Tibial artery (tissue), 4 donors: Measurements from ENCODE around the gene RITA1.

Experiments used
- DNase-seq, 2 donors: peaks; one replicate each; pipeline ENCODE4 v3.0.0-alpha.2; 2019
- H3K27ac ChIP-seq, 2 donors: fragments of 200-600 bp; sonication (generic) in 1 of 2; 1 replicate in 1 of 2; 2 replicates in 1 of 2; pipeline ENCODE4 v1.5.1; 2018 to 2019; ENCODE audit warnings: mild to moderate bottlenecking in 1 of 2
- H3K27me3 ChIP-seq, 2 donors: fragments of 200-600 bp; sonication (generic) in 1 of 2; one replicate each; pipeline versions ENCODE4 v1.5.1 to v1.6.0; 2016 to 2019
- H3K36me3 ChIP-seq, 3 donors: fragments of 200-600 bp; sonication (generic) in 2 of 3; one replicate each; pipeline ENCODE4 v1.5.1; 2016 to 2019; ENCODE audit warnings: mild to moderate bottlenecking in 2 of 3
- H3K4me1 ChIP-seq, 4 donors: fragments of 200-600 bp; sonication (generic) in 2 of 4; 1 replicate in 3 of 4; 2 replicates in 1 of 4; pipeline ENCODE4 v1.5.1; 2016 to 2019
- H3K4me3 ChIP-seq, 2 donors: fragments of 200-600 bp; sonication (generic) in 1 of 2; 1 replicate in 1 of 2; 2 replicates in 1 of 2; pipeline ENCODE4 v1.5.1; 2018 to 2019; ENCODE audit warnings: mild to moderate bottlenecking in 2 of 2
- H3K9me3 ChIP-seq, 3 donors: fragments of 200-600 bp; sonication (generic) in 1 of 3; one replicate each; pipeline ENCODE4 v1.5.1; 2016 to 2019
- intact Hi-C: fragments of 100-400 bp; cut with DNase I; formaldehyde crosslinking; loops from one replicate; pipeline ENCODE4 v1.15.0; 2023; ENCODE audit warnings: low total_unique reads
- TF ChIP-seq, protein P1 (sequence below), 2 experiments: fragments of 200-600 bp in 1 of 2; fragments of 450-650 bp in 1 of 2; IDR thresholded peaks; one replicate each; pipeline ENCODE4 v1.5.1; 2017 to 2019; ENCODE audit warnings: antibody characterized with exemption in 2 of 2, mild to moderate bottlenecking in 1 of 2, moderate library complexity in 1 of 2

RITA1 gene

DNA sequence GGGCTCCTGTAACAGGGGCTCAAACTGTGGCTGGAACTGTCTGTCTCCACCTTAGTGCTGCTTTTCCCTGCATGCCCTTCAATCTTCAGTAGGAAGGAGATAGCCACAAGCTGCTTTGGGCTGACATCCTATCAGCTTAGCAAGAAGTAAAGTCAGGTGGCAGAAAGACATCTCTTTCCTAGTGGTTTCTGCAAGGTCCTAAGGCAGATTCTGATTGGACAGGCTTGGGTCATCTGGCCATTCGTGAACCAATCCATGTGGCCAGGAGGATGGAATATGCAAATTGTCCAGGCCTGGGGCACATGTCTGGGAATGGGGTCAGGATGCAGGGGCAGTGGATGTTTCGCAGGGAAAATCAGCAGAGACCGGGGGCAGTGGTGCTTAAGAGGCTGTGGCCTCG is 5.2 kb downstream of the RITA1 start:
- intact Hi-C loops: loop anchor here (5.0 to 10.0 kb wide), 2 partner anchors 82 to 144 kb away; partner anchors contain the start of gene SLC8B1

DNA sequence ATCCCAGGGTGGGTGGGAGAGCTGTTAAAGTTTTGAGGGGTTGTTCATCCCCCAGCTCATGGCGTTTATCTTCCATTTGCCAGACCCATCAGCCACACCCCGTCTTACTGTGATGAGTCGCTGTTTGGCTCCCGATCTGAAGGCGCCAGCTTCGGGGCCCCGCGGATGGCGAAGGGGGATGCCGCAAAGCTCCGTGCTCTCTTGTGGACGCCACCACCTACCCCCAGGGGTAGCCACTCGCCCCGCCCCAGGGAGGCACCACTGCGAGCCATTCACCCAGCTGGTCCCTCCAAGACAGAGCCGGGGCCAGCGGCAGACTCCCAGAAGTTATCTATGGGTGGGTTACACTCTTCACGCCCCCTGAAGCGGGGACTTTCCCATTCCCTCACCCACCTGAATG is 5.7 kb downstream of the RITA1 start:
- H3K27me3 ChIP-seq: no peaks in the 10 kb centered on the region
- intact Hi-C loops: loop anchor here (5.0 to 10.0 kb wide), 2 partner anchors 81 to 144 kb away; partner anchors contain the start of gene SLC8B1
- H3K9me3 ChIP-seq: no peaks in the 10 kb centered on the region
- H3K4me1 ChIP-seq: peaks cover 0 to 37% (median 25%) of the 10 kb centered on the region in 4 donors
- DNase-seq: no peak
- peaks cover 6 to 30% (median 7%) of the 10 kb centered on the region in 3 donors for H3K36me3 ChIP-seq
- TF ChIP-seq, protein P1, sequence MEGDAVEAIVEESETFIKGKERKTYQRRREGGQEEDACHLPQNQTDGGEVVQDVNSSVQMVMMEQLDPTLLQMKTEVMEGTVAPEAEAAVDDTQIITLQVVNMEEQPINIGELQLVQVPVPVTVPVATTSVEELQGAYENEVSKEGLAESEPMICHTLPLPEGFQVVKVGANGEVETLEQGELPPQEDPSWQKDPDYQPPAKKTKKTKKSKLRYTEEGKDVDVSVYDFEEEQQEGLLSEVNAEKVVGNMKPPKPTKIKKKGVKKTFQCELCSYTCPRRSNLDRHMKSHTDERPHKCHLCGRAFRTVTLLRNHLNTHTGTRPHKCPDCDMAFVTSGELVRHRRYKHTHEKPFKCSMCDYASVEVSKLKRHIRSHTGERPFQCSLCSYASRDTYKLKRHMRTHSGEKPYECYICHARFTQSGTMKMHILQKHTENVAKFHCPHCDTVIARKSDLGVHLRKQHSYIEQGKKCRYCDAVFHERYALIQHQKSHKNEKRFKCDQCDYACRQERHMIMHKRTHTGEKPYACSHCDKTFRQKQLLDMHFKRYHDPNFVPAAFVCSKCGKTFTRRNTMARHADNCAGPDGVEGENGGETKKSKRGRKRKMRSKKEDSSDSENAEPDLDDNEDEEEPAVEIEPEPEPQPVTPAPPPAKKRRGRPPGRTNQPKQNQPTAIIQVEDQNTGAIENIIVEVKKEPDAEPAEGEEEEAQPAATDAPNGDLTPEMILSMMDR (IDR thresholded peaks at IDR 0.05): no peak
- no peak overlapping the region for H3K4me3 ChIP-seq
- peak overlapping the region; percentile 12 to 67 for H3K27ac ChIP-seq

More for the DNA sequence above, 5.2 kb downstream of the RITA1 start:
- H3K4me1 ChIP-seq: peaks cover 0 to 39% (median 28%) of the 10 kb centered on the region in 4 donors
- H3K36me3 ChIP-seq: peaks cover 6 to 30% (median 7%) of the 10 kb centered on the region in 3 donors
- H3K27me3 ChIP-seq: no peaks in the 10 kb centered on the region
- DNase-seq: no peak
- no peak overlapping the region for H3K27ac ChIP-seq
- H3K9me3 ChIP-seq: no peaks in the 10 kb centered on the region
- TF ChIP-seq, protein P1 (IDR thresholded peaks at IDR 0.05): no peak
- no peak overlapping the region for H3K4me3 ChIP-seq

DNA sequence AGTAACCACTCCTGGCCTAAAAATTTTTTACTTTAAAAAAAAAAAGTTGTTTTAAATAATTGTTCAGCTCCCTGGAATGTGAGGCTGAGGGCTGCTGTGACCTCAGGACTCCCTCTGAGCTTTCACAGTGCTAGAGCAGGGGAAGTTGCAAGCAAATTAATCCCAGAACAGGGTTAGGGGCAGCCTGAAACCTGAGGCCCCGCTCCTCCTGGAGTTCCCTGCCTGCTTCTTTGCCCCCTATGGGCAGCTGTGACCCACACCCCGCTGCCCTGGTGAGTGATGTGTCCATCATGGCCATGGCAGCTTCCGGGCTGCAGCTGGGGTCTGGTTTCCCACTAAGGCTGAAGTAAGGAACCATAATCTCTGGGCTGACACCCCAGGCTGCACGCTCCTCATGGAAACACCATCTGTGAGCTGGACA is 9.5 kb downstream of the RITA1 start:
- H3K4me1 ChIP-seq: peaks cover 0 to 31% (median 15%) of the 10 kb centered on the region in 4 donors
- no peaks in the 10 kb centered on the region for H3K9me3 ChIP-seq
- peak overlapping the region; percentile 39 to 67 for H3K27ac ChIP-seq
- TF ChIP-seq, protein P1 (IDR thresholded peaks at IDR 0.05): no peak
- H3K36me3 ChIP-seq: peaks cover 6 to 26% (median 7%) of the 10 kb centered on the region in 3 donors
- intact Hi-C loops: loop anchor here (5.0 to 10.0 kb wide), 3 partner anchors 77 to 162 kb away; partner anchors contain the start of genes PLBD2 and SLC8B1
- DNase-seq: no peak
- H3K4me3 ChIP-seq: no peak overlapping the region
- no peaks in the 10 kb centered on the region for H3K27me3 ChIP-seq

DNA sequence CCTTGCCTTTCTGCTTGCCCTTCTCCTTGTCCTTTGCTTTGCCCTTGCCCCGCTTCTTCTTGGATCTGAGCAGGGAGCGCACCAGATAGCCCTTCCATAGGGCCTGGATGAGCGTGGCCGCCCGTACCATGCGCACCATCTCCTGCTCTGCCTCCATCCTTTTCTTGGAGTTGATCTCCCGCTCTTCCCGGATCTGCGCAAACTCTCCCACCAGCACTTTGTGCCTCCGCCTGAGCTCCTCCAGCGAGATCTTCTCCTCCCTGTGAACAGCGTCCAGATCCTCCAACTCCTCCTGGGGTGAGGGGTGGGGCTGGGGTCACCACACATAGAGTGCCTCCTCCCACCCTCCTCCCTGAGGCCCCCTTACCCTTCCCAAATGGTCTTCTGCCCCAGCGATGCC is 10.1 kb downstream of the RITA1 start:
- H3K4me3 ChIP-seq: no peak overlapping the region

DNA sequence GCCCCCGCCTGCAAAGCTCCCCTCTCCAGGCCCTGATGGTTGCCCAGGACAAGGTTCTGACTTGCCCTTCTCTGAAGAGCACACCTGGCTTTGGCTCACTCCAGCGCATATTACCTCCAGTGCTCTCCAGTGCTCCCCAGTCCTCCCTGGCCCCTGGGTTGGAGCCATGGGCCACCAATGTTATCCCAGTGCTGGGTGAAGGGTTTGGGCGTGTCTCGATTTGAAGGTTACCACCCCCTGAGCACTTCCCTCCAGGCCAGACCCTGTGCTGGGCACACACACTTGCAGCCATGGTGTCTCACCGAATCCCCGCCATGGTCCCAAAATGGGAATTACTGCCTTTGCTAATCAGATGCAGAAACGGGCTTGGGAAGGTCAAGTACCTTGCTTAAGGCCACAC is 11.1 kb downstream of the RITA1 start:
- intact Hi-C loops: loop anchor here (5.0 to 10.0 kb wide), 2 partner anchors 138 to 161 kb away; partner anchors contain the start of genes PLBD2 and SLC8B1
- H3K9me3 ChIP-seq: no peaks in the 10 kb centered on the region
- TF ChIP-seq, protein P1 (IDR thresholded peaks at IDR 0.05): no peak
- H3K27me3 ChIP-seq: no peaks in the 10 kb centered on the region
- H3K4me1 ChIP-seq: peaks cover 0 to 31% (median 15%) of the 10 kb centered on the region in 4 donors
- H3K27ac ChIP-seq: peak overlapping the region in 1 of 2 donors; percentile 67
- no peak for DNase-seq
- H3K36me3 ChIP-seq: peaks cover 0 to 13% (median 5%) of the 10 kb centered on the region in 3 donors
- no peak overlapping the region for H3K4me3 ChIP-seq

More for the DNA sequence above, 10.1 kb downstream of the RITA1 start:
- Histone ChIP-seq H3K4me1 (peaks cover 0 to 31% (median 15%) of the 10 kb centered on the region in 4 donors), H3K36me3 (peaks cover 6 to 22% (median 7%) of the 10 kb centered on the region in 3 donors), H3K27ac (peak overlapping the region; percentile 39 to 67), H3K9me3 (no peaks in the 10 kb centered on the region), H3K27me3 (no peaks in the 10 kb centered on the region)
- TF ChIP-seq, protein P1 (IDR thresholded peaks at IDR 0.05): no peak
- no peak for DNase-seq
- intact Hi-C loops: loop anchor here (5.0 to 10.0 kb wide), 2 partner anchors 139 to 162 kb away; partner anchors contain the start of genes PLBD2 and SLC8B1
